ENCODE data around the gene CASD1.

- TF ChIP-seq POLR2A (IDR thresholded peaks at IDR 0.05) (no peak), CTCF (IDR thresholded peaks at IDR 0.05) (no peak), EP300 (IDR thresholded peaks at IDR 0.05) (no peak)
Observed at GRCh38 chr7:94565247-94565894, 55.8 kb downstream of the CASD1 start.

Measured in tibial nerve (tissue), 4 donors.